Measurements from ENCODE around the gene PLCD1.
A peak's percentile ranks its signal among the peaks of the same experiment; 100 is the strongest.

The PLCD1 gene

DNA sequence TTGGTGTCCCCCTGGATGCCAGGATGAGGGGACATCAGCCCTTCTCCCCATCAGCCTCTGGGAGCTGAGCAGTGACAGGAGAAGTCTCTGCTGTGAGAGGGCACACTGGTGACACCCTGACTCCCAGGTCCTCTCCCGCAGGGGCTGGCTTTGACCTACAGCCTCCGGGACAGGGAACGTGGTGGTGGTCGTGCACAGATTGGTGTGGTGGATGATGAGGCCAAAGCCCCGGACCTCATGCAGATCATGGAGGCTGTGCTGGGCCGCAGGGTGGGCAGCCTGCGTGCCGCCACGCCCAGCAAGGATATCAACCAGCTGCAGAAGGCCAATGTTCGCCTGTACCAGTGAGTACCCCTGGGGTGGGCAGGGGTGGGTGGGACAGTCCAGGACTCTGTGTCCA is 32.1 kb downstream of the PLCD1 start:
- DNase-seq (ENCODE audit: low read depth) = no peak
- no peak overlapping the region for H3K4me3 ChIP-seq (ENCODE audit: low read length)
- TF ChIP-seq, protein P1, sequence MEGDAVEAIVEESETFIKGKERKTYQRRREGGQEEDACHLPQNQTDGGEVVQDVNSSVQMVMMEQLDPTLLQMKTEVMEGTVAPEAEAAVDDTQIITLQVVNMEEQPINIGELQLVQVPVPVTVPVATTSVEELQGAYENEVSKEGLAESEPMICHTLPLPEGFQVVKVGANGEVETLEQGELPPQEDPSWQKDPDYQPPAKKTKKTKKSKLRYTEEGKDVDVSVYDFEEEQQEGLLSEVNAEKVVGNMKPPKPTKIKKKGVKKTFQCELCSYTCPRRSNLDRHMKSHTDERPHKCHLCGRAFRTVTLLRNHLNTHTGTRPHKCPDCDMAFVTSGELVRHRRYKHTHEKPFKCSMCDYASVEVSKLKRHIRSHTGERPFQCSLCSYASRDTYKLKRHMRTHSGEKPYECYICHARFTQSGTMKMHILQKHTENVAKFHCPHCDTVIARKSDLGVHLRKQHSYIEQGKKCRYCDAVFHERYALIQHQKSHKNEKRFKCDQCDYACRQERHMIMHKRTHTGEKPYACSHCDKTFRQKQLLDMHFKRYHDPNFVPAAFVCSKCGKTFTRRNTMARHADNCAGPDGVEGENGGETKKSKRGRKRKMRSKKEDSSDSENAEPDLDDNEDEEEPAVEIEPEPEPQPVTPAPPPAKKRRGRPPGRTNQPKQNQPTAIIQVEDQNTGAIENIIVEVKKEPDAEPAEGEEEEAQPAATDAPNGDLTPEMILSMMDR (IDR thresholded peaks at IDR 0.05; ENCODE audit: insufficient read depth, low read depth, low read length, missing control alignments) = no peak

- no peak overlapping the region for H3K4me3 ChIP-seq (ENCODE audit: low read length)
- DNase-seq (ENCODE audit: low read depth) = peak; percentile 88
- TF ChIP-seq, protein P1 (IDR thresholded peaks at IDR 0.05; ENCODE audit: insufficient read depth, low read depth, low read length, missing control alignments) = peak; percentile 98
Observed at GRCh38 chr3:37996785-37997301, 32.6 kb downstream of the PLCD1 start.

GRCh38 chr3:37995652-37996641 is 33.5 kb downstream of the PLCD1 start:
- TF ChIP-seq, protein P1 (IDR thresholded peaks at IDR 0.05; ENCODE audit: insufficient read depth, low read depth, low read length, missing control alignments) = no peak
- no peak for DNase-seq (ENCODE audit: low read depth)
- H3K4me3 ChIP-seq (ENCODE audit: low read length) = no peak overlapping the region

DNA sequence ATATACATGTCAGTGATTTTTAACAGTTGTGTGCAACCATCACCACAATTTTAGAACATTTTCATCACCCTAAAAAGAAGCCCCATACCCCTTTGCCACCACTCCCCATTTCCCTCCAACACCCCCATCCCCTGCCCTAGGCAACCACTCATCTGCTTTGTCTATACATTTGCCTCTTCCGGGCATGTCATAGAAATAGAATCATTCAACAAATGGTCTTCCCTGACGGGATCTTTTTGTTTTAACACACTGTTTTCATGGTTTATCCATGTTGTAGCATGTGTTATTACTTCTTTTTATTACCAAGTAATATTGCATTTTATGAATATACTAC is 34.8 kb downstream of the PLCD1 start:
- no peak for DNase-seq (ENCODE audit: low read depth)
- peak overlapping the region; percentile 41 for H3K4me3 ChIP-seq (ENCODE audit: low read length)

DNA sequence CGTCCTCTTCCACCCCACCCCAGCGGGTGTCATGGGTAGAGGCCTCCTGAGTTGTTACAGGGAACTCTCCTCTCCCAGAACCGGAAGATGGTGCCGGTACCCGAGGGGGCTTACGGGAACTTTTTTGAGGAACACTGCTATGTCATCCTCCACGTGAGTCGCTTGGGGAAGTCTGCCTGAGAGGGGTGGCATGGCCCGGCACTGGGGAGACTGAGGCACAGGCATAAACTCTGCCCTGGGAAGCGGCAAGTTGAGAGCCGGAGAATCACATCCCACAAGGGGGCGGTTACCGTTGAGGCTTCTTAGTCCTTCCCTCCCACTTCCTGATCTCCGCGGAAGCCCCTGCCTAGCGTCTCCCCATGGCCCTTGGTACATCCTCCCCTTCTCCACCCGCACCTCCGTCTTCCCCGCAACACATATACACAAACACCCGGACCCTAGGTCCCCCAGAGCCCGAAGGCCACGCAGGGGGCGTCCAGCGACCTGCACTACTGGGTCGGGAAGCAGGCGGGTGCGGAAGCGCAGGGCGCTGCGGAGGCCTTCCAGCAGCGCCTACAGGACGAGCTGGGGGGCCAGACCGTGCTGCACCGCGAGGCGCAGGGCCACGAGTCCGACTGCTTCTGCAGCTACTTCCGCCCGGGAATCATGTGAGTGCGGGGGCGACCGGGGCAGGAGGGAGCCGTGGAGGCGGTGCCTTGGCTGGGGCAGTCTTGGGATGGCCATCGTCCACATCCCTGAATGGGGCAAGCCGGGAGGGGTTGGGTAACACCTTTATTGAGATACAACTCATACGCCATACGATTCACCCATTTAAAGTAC is 35.4 kb downstream of the PLCD1 start:
- peak; percentile 52 for DNase-seq (ENCODE audit: low read depth)
- TF ChIP-seq, protein P1 (IDR thresholded peaks at IDR 0.05; ENCODE audit: insufficient read depth, low read depth, low read length, missing control alignments) = peak; percentile 9
- H3K4me3 ChIP-seq (ENCODE audit: low read length) = peak overlapping the region; percentile 41

More for the DNA sequence above, 34.8 kb downstream of the PLCD1 start:
- TF ChIP-seq, protein P1 (IDR thresholded peaks at IDR 0.05; ENCODE audit: insufficient read depth, low read depth, low read length, missing control alignments) = no peak

DNA sequence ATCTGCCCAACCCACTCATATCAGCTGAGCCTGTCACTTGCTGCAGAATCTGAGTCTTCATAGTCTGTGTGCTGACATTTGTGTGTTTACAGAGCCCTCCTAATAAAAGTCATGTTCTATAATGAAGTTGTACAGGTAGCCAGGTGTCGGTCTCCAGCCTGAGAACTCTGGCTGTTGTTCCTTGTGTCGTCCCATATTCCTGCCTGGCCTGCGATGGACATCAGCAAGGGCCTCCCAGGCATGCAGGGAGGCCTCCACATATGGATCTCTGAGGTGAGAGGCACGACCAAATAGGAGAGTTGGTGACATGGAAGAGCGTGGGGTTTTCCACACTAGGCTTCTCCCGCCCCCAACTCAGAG is 36.0 kb downstream of the PLCD1 start:
- H3K4me3 ChIP-seq (ENCODE audit: low read length) = no peak overlapping the region
- no peak for DNase-seq (ENCODE audit: low read depth)

More for the DNA sequence above, 36.0 kb downstream of the PLCD1 start:
- TF ChIP-seq, protein P1 (IDR thresholded peaks at IDR 0.05; ENCODE audit: insufficient read depth, low read depth, low read length, missing control alignments) = no peak

Data from epithelial cell of esophagus (primary cell).